Astrocyte (in vitro differentiated cells and primary cell): ENCODE measurements around the gene PITPNM3.

ENCODE experiments used
- EZH2 ChIP-seq: IDR thresholded peaks from 2 replicates; pipeline ENCODE4 v1.6.1; 2012; ENCODE audit warnings: mild to moderate bottlenecking, low read length, inconsistent platforms; ENCODE audit not compliant: insufficient read depth
- TF ChIP-seq, protein P1 (sequence below): IDR thresholded peaks from 2 replicates; pipeline ENCODE4 v1.5.1; 2011; ENCODE audit warnings: low read depth, mild to moderate bottlenecking, inconsistent platforms, low read length, moderate library complexity; ENCODE audit not compliant: insufficient read depth

DNA sequence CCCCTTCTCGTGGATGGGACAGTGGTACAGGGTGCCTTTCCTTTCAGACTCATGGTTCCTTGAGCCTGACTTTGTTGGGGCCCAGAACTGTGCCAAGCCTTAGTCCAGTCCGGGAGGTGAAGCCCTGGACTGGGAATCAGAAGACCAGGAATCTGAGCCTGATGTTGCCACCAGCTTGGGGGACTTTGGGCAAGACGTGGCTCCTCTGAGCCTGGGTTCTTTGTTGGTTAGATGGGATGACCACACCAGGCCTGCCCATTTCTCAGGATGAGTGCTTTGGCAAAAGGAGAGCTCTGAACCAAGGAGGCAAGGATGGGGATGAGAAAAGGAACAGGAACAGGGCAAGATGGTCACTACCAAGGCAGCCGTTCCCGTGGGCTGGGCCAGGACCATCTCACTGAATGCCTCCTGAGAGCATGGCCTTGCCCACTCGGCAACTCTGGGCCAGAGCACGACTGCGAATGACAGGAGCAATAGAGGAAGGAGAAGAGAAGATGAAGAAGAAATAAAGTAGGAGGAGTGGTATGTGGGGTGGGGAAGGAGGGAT, 32.5 kb downstream of the PITPNM3 start:
- TF ChIP-seq, protein P1, sequence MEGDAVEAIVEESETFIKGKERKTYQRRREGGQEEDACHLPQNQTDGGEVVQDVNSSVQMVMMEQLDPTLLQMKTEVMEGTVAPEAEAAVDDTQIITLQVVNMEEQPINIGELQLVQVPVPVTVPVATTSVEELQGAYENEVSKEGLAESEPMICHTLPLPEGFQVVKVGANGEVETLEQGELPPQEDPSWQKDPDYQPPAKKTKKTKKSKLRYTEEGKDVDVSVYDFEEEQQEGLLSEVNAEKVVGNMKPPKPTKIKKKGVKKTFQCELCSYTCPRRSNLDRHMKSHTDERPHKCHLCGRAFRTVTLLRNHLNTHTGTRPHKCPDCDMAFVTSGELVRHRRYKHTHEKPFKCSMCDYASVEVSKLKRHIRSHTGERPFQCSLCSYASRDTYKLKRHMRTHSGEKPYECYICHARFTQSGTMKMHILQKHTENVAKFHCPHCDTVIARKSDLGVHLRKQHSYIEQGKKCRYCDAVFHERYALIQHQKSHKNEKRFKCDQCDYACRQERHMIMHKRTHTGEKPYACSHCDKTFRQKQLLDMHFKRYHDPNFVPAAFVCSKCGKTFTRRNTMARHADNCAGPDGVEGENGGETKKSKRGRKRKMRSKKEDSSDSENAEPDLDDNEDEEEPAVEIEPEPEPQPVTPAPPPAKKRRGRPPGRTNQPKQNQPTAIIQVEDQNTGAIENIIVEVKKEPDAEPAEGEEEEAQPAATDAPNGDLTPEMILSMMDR = no peak
- no peak for TF ChIP-seq EZH2
